Naive thymus-derived CD4-positive, alpha-beta T cell (primary cell): Measurements from ENCODE around the gene PRKD3. TPM values are rescaled to one million over a fixed set of nuclear protein-coding genes. Genes with fewer than 3 reads are reported as not detected.

Experiments
- ATAC-seq: fragments of 150-1000 bp; cut with Tn5 transposase; 2 replicates; pipeline ENCODE4 v1.10.0; 2021; ENCODE audit warnings: mild to moderate bottlenecking, moderate library complexity
- CTCF ChIA-PET: fragments of 350-600 bp; sonication (Branson Sonifier 250); formaldehyde crosslinking; loops from one replicate; lab custom pipeline; 2021; ENCODE audit warnings: antibody characterized with exemption; lab: Charles Lee
- POLR2A ChIA-PET: fragments of 350-600 bp; sonication (Branson Sonifier 250); formaldehyde crosslinking; loops from one replicate; lab custom pipeline; 2021; ENCODE audit warnings: antibody characterized with exemption, inconsistent platforms; lab: Charles Lee
- DNase-seq, 9 donors: peaks; one replicate each; pipeline versions ENCODE4 v3.0.0 to v3.0.0-alpha.2; 2020 to 2022; ENCODE audit warnings: mixed read lengths in 1 of 9
- H3K27ac ChIP-seq: one replicate; pipeline ENCODE4 v1.7.0; 2013; ENCODE audit warnings: mild to moderate bottlenecking, low read depth, low read length, moderate library complexity
- H3K27me3 ChIP-seq, 2 donors: one replicate each; pipeline ENCODE4 v1.7.0; 2013; ENCODE audit warnings: low read length in 2 of 2, mild to moderate bottlenecking in 2 of 2, moderate library complexity in 2 of 2; ENCODE audit not compliant: control insufficient read depth in 2 of 2, insufficient read depth in 2 of 2
- H3K36me3 ChIP-seq, 3 experiments: 1 replicate in 2 of 3; 2 replicates in 1 of 3; pipeline ENCODE4 v1.7.0; 2013; ENCODE audit warnings: low read length in 3 of 3, mild to moderate bottlenecking in 3 of 3, moderate library complexity in 1 of 3; ENCODE audit not compliant: insufficient read depth in 3 of 3, control insufficient read depth in 2 of 3
- H3K4me1 ChIP-seq, 2 donors: one replicate each; pipeline ENCODE4 v1.7.0; 2013; ENCODE audit warnings: low read length in 2 of 2, mild to moderate bottlenecking in 2 of 2, moderate library complexity in 1 of 2; ENCODE audit not compliant: control insufficient read depth in 2 of 2, insufficient read depth in 2 of 2
- H3K4me3 ChIP-seq: 2 replicates; pipeline ENCODE4 v1.7.0; 2013; ENCODE audit warnings: mild to moderate bottlenecking, low read length
- H3K9me3 ChIP-seq, 3 experiments: 1 replicate in 2 of 3; 2 replicates in 1 of 3; pipeline ENCODE4 v1.7.0; 2013; ENCODE audit warnings: low read length in 3 of 3; ENCODE audit not compliant: control insufficient read depth in 2 of 3
- H3K27ac Mint-ChIP-seq, 9 donors: one replicate each; pipeline ENCODE4 v1.8.0; 2020 to 2022; ENCODE audit warnings: mixed read lengths in 9 of 9, mild to moderate bottlenecking in 8 of 9, moderate library complexity in 5 of 9, inconsistent platforms in 2 of 9
- H3K27me3 Mint-ChIP-seq, 5 donors: one replicate each; pipeline ENCODE4 v1.8.0; 2021 to 2022; ENCODE audit warnings: mixed read lengths in 5 of 5, mild to moderate bottlenecking in 1 of 5
- H3K36me3 Mint-ChIP-seq, 5 donors: one replicate each; pipeline ENCODE4 v1.8.0; 2020 to 2022; ENCODE audit warnings: mixed read lengths in 5 of 5, mild to moderate bottlenecking in 3 of 5, inconsistent platforms in 1 of 5
- H3K4me1 Mint-ChIP-seq, 7 donors: one replicate each; pipeline ENCODE4 v1.8.0; 2020 to 2022; ENCODE audit warnings: mixed read lengths in 7 of 7, mild to moderate bottlenecking in 3 of 7, inconsistent platforms in 1 of 7
- H3K4me3 Mint-ChIP-seq, 10 donors: one replicate each; pipeline ENCODE4 v1.8.0; 2020 to 2022; ENCODE audit warnings: mild to moderate bottlenecking in 10 of 10, mixed read lengths in 10 of 10, moderate library complexity in 6 of 10, inconsistent platforms in 2 of 10
- H3K9me3 Mint-ChIP-seq, 11 donors: one replicate each; pipeline ENCODE4 v1.8.0; 2020 to 2022; ENCODE audit warnings: mixed read lengths in 11 of 11, mild to moderate bottlenecking in 4 of 11, inconsistent platforms in 1 of 11, moderate library complexity in 1 of 11
- intact Hi-C, 2 donors: fragments of 100-400 bp; cut with micrococcal nuclease; formaldehyde crosslinking; loops; one replicate each; pipeline ENCODE4 v1.15.1; 2023
- polyA plus RNA-seq, 2 donors: library from polyadenylated mRNA; unstranded; fragments of 300-500 nt; fragmentation: Illumina TruSeq; gene quantifications; one replicate each; pipeline ENCODE4 v1.2.3, GENCODE V29; 2021
- total RNA-seq, 6 experiments: library from RNA in 5 of 6; stranded (reverse) in 5 of 6; gene quantifications; 1 replicate in 5 of 6; 2 replicates in 1 of 6; pipeline ENCODE4 v1.2.3 and lab custom pipeline; 2021 to 2026

Gene PRKD3
- total and polyA plus RNA-seq, 7 experiments from 2014 or later = 12.8 to 47.3 (median 37.4) TPM

- POLR2A ChIA-PET = no interaction called here
- intact Hi-C loops = loop anchor here in 1 of 2 donors (2.0 kb wide), 1 partner anchor 43 kb away; no protein-coding TSS in a partner anchor
- peaks cover 0 to 22% (median 12%) of the 10 kb centered on the region in 7 donors for H3K4me1 Mint-ChIP-seq
- H3K9me3 ChIP-seq = no peaks in the 10 kb centered on the region
- no peaks in the 10 kb centered on the region for H3K36me3 ChIP-seq
- H3K27me3 ChIP-seq = no peaks in the 10 kb centered on the region
- peaks cover 6 to 55% (median 24%) of the 10 kb centered on the region in 5 donors for H3K27me3 Mint-ChIP-seq
- DNase-seq (no peak), ATAC-seq (peak; percentile 34)
- no peak overlapping the region for H3K27ac Mint-ChIP-seq
- no peak overlapping the region for H3K4me3 Mint-ChIP-seq
- no peak overlapping the region for H3K4me3 ChIP-seq
- H3K36me3 Mint-ChIP-seq = peaks cover 0 to 3% (median 0%) of the 10 kb centered on the region in 5 donors
- H3K9me3 Mint-ChIP-seq = no peaks in the 10 kb centered on the region
- CTCF ChIA-PET = no interaction called here
- peaks cover 14 to 21% of the 10 kb centered on the region in 2 donors for H3K4me1 ChIP-seq
- no peak overlapping the region for H3K27ac ChIP-seq
These were observed 41.0 kb upstream of the PRKD3 start for GRCh38 chr2:37365669-37366068.

- no peak overlapping the region for H3K27ac Mint-ChIP-seq
- peaks cover 6 to 60% (median 26%) of the 10 kb centered on the region in 5 donors for H3K27me3 Mint-ChIP-seq
- Histone ChIP-seq H3K27me3 (no peaks in the 10 kb centered on the region), H3K9me3 (no peaks in the 10 kb centered on the region), H3K4me3 (no peak overlapping the region), H3K27ac (no peak overlapping the region), H3K36me3 (no peaks in the 10 kb centered on the region), H3K4me1 (peaks cover 14 to 21% of the 10 kb centered on the region in 2 donors)
- POLR2A ChIA-PET = no interaction called here
- no peaks in the 10 kb centered on the region for H3K9me3 Mint-ChIP-seq
- intact Hi-C loops = no loop called here
- ATAC-seq (no peak), DNase-seq (no peak)
- CTCF ChIA-PET = no interaction called here
- H3K36me3 Mint-ChIP-seq = peaks cover 0 to 3% (median 0%) of the 10 kb centered on the region in 5 donors
- H3K4me1 Mint-ChIP-seq = peaks cover 0 to 22% (median 12%) of the 10 kb centered on the region in 7 donors
- H3K4me3 Mint-ChIP-seq = no peak overlapping the region
These were observed 39.7 kb upstream of the PRKD3 start for GRCh38 chr2:37364351-37364750.

GRCh38 chr2:37361994-37362698, 37.5 kb upstream of the PRKD3 start:
- H3K27me3 ChIP-seq = no peaks in the 10 kb centered on the region
- H3K27ac Mint-ChIP-seq = peak overlapping the region in 1 of 9 donors; percentile 16
- peaks cover 0 to 3% (median 0%) of the 10 kb centered on the region in 5 donors for H3K36me3 Mint-ChIP-seq
- H3K36me3 ChIP-seq = no peaks in the 10 kb centered on the region
- H3K4me3 ChIP-seq = no peak overlapping the region
- ChIA-PET CTCF (no interaction called here), POLR2A (no interaction called here)
- ATAC-seq (no peak), DNase-seq (no peak)
- H3K4me1 Mint-ChIP-seq = peaks cover 0 to 10% (median 0%) of the 10 kb centered on the region in 7 donors
- no peaks in the 10 kb centered on the region for H3K9me3 Mint-ChIP-seq
- intact Hi-C loops = no loop called here
- no peaks in the 10 kb centered on the region for H3K9me3 ChIP-seq
- H3K27ac ChIP-seq = no peak overlapping the region
- H3K4me1 ChIP-seq = peaks cover 7 to 9% of the 10 kb centered on the region in 2 donors
- peaks cover 10 to 64% (median 34%) of the 10 kb centered on the region in 5 donors for H3K27me3 Mint-ChIP-seq
- H3K4me3 Mint-ChIP-seq = no peak overlapping the region

- Mint-ChIP-seq H3K4me1 (peaks cover 0 to 3% (median 0%) of the 10 kb centered on the region in 7 donors), H3K36me3 (peaks cover 0 to 3% (median 0%) of the 10 kb centered on the region in 5 donors), H3K4me3 (no peak overlapping the region), H3K27me3 (peaks cover 13 to 59% (median 31%) of the 10 kb centered on the region in 5 donors), H3K9me3 (no peaks in the 10 kb centered on the region), H3K27ac (peak overlapping the region in 1 of 9 donors; percentile 15)
- no peak overlapping the region for H3K27ac ChIP-seq
- ATAC-seq (no peak), DNase-seq (no peak)
- peaks cover 0 to under 1% of the 10 kb centered on the region in 2 donors for H3K4me1 ChIP-seq
- H3K9me3 ChIP-seq = no peaks in the 10 kb centered on the region
- intact Hi-C loops = no loop called here
- POLR2A ChIA-PET = no interaction called here
- no peak overlapping the region for H3K4me3 ChIP-seq
- no peaks in the 10 kb centered on the region for H3K27me3 ChIP-seq
- CTCF ChIA-PET = no interaction called here
- H3K36me3 ChIP-seq = no peaks in the 10 kb centered on the region
These were observed 36.7 kb upstream of the PRKD3 start for GRCh38 chr2:37361216-37361815.

- ChIA-PET POLR2A (no interaction called here), CTCF (no interaction called here)
- Histone ChIP-seq H3K4me3 (no peak overlapping the region), H3K27ac (no peak overlapping the region), H3K27me3 (no peaks in the 10 kb centered on the region), H3K9me3 (no peaks in the 10 kb centered on the region), H3K4me1 (no peaks in the 10 kb centered on the region), H3K36me3 (no peaks in the 10 kb centered on the region)
- Mint-ChIP-seq H3K4me3 (no peak overlapping the region), H3K27ac (no peak overlapping the region), H3K9me3 (peaks cover 0 to 2% (median 0%) of the 10 kb centered on the region in 11 donors), H3K36me3 (peaks cover 0 to 3% (median 0%) of the 10 kb centered on the region in 5 donors), H3K27me3 (peaks cover 19 to 79% (median 40%) of the 10 kb centered on the region in 5 donors), H3K4me1 (peaks cover 0 to 1% (median 0%) of the 10 kb centered on the region in 7 donors)
- ATAC-seq = no peak
- no peak for DNase-seq
- intact Hi-C loops = no loop called here
These were observed 33.8 kb upstream of the PRKD3 start for GRCh38 chr2:37358466-37358865.

GRCh38 chr2:37357530-37357929, 32.9 kb upstream of the PRKD3 start:
- H3K9me3 Mint-ChIP-seq = peaks cover 0 to 2% (median 0%) of the 10 kb centered on the region in 11 donors
- Histone ChIP-seq H3K9me3 (no peaks in the 10 kb centered on the region), H3K4me3 (no peak overlapping the region), H3K27ac (no peak overlapping the region), H3K27me3 (no peaks in the 10 kb centered on the region), H3K4me1 (no peaks in the 10 kb centered on the region), H3K36me3 (no peaks in the 10 kb centered on the region)
- peaks cover 0 to 2% (median 0%) of the 10 kb centered on the region in 5 donors for H3K36me3 Mint-ChIP-seq
- no peak overlapping the region for H3K27ac Mint-ChIP-seq
- H3K4me1 Mint-ChIP-seq = peaks cover 0 to 1% (median 0%) of the 10 kb centered on the region in 7 donors
- intact Hi-C loops = no loop called here
- CTCF ChIA-PET = no interaction called here
- H3K4me3 Mint-ChIP-seq = no peak overlapping the region
- H3K27me3 Mint-ChIP-seq = peaks cover 15 to 82% (median 40%) of the 10 kb centered on the region in 5 donors
- DNase-seq = no peak
- POLR2A ChIA-PET = no interaction called here
- ATAC-seq = no peak
